SK-N-SH (cell line): ENCODE measurements around the gene BCR. TPM values are rescaled to one million over a fixed set of nuclear protein-coding genes. Genes with fewer than 3 reads are reported as not detected.

ENCODE experiments used
- CTCF ChIA-PET: fragments of 300-600, 350-600 bp; formaldehyde crosslinking; extraction: SDS; loops from one replicate; lab custom pipeline; 2021; lab: Yijun Ruan, JAX
- POLR2A ChIA-PET: fragments of 350-600 bp; sonication (Branson Sonifier 250); formaldehyde crosslinking; extraction: SDS; loops from one replicate; lab custom pipeline; 2020; ENCODE audit warnings: antibody characterized with exemption, inconsistent platforms; lab: Yijun Ruan, JAX
- DNase-seq: peaks from one replicate; pipeline ENCODE4 v3.0.0; 2012
- H2AFZ ChIP-seq: fragments of 200-600 bp; sonication (generic); 2 replicates; pipeline ENCODE4 v1.8.1; 2016; ENCODE audit warnings: antibody characterized with exemption, mild to moderate bottlenecking, low read depth
- H3F3A ChIP-seq: fragments of 200-600 bp; sonication (generic); replicated peaks from 2 replicates; pipeline ENCODE3; 2016; ENCODE audit warnings: antibody characterized with exemption, mild to moderate bottlenecking; ENCODE audit not compliant: insufficient read depth
- H3K27ac ChIP-seq, 2 experiments: fragments of 200-500 bp in 1 of 2; fragments of 200-600 bp in 1 of 2; sonication (Bioruptor generic) in 1 of 2; sonication (generic), shearing (Covaris generic) in 1 of 2; 2 replicates each; pipeline versions ENCODE4 v1.5.1 to v1.6.1; 2014 to 2016; ENCODE audit warnings: low read depth in 2 of 2, inconsistent platforms in 1 of 2, low read length in 1 of 2, mild to moderate bottlenecking in 1 of 2, mixed read lengths in 1 of 2
- H3K27me3 ChIP-seq: fragments of 200-600 bp; sonication (generic), shearing (Covaris generic); 2 replicates; pipeline ENCODE4 v1.6.1; 2016; ENCODE audit warnings: mixed run types; ENCODE audit not compliant: insufficient read depth
- H3K36me3 ChIP-seq, 2 experiments: fragments of 200-500 bp in 1 of 2; fragments of 200-600 bp in 1 of 2; sonication (Bioruptor generic) in 1 of 2; sonication (generic) in 1 of 2; replicated peaks in 1 of 2; 2 replicates each; pipeline versions ENCODE3 to v1.5.1; 2014 to 2016; ENCODE audit warnings: low read length in 1 of 2, mild to moderate bottlenecking in 1 of 2; ENCODE audit not compliant: insufficient read depth in 2 of 2, control insufficient read depth in 1 of 2
- H3K4me1 ChIP-seq, 2 experiments: fragments of 200-500 bp in 1 of 2; fragments of 200-600 bp in 1 of 2; sonication (Bioruptor generic) in 1 of 2; sonication (generic), shearing (Covaris generic) in 1 of 2; 2 replicates each; pipeline versions ENCODE4 v1.5.1 to v1.6.1; 2014 to 2016; ENCODE audit warnings: low read depth in 1 of 2, low read length in 1 of 2, mixed run types in 1 of 2; ENCODE audit not compliant: insufficient read depth in 2 of 2, control insufficient read depth in 1 of 2
- H3K4me2 ChIP-seq: fragments of 200-600 bp; sonication (generic), shearing (Covaris generic); 2 replicates; pipeline ENCODE4 v1.6.1; 2017; ENCODE audit warnings: mixed run types
- H3K4me3 ChIP-seq, 2 experiments: fragments of 200-500 bp in 1 of 2; fragments of 200-600 bp in 1 of 2; sonication (Bioruptor generic) in 1 of 2; sonication (generic), shearing (Covaris generic) in 1 of 2; 2 replicates each; pipeline versions ENCODE4 v1.5.1 to v1.8.1; 2014 to 2016; ENCODE audit warnings: low read depth in 2 of 2, inconsistent platforms in 1 of 2, low read length in 1 of 2, mild to moderate bottlenecking in 1 of 2, mixed read lengths in 1 of 2, moderate library complexity in 1 of 2
- H3K79me2 ChIP-seq: fragments of 200-600 bp; sonication (generic); 2 replicates; pipeline ENCODE4 v1.8.1; 2017; ENCODE audit warnings: mild to moderate bottlenecking; ENCODE audit not compliant: insufficient read depth
- H3K9ac ChIP-seq: fragments of 200-600 bp; sonication (generic); 2 replicates; pipeline ENCODE4 v1.6.1; 2017; ENCODE audit warnings: mixed run types
- H3K9me2 ChIP-seq: fragments of 200-600 bp; sonication (generic); 2 replicates; pipeline ENCODE4 v1.6.1; 2017; ENCODE audit warnings: mixed run types
- H3K9me3 ChIP-seq: fragments of 200-600 bp; sonication (generic); 2 replicates; pipeline ENCODE4 v1.6.1; 2017; ENCODE audit warnings: mixed run types, mild to moderate bottlenecking, moderate library complexity
- H4K20me1 ChIP-seq: fragments of 200-600 bp; sonication (generic); 2 replicates; pipeline ENCODE4 v1.6.1; 2017; ENCODE audit warnings: mild to moderate bottlenecking, mixed run types; ENCODE audit not compliant: insufficient read depth
- FOXJ3 ChIP-seq: sonication (generic); formaldehyde crosslinking; IDR thresholded peaks from 2 replicates; pipeline ENCODE4 v1.5.1; 2020; ENCODE audit warnings: mild to moderate bottlenecking, missing genetic modification reagents
- MEF2A ChIP-seq: IDR thresholded peaks from 2 replicates; pipeline ENCODE4 v1.4.0; 2012; ENCODE audit warnings: low read depth, borderline replicate concordance
- NFIC ChIP-seq: IDR thresholded peaks from 2 replicates; pipeline ENCODE4 v1.4.0; 2012; ENCODE audit warnings: borderline replicate concordance
- RCOR1 ChIP-seq: fragments of 150-350 bp; IDR thresholded peaks from 2 replicates; pipeline ENCODE4 v1.6.1; 2017; ENCODE audit warnings: antibody characterized with exemption, low read length
- RXRA ChIP-seq: IDR thresholded peaks from 2 replicates; pipeline ENCODE4 v1.4.0; 2012; ENCODE audit warnings: low read depth, mild to moderate bottlenecking, borderline replicate concordance
- SMC3 ChIP-seq: IDR thresholded peaks from 2 replicates; pipeline ENCODE4 v1.6.1; 2012; ENCODE audit warnings: low read depth, low read length, improper control_type of control experiment
- TCF12 ChIP-seq: IDR thresholded peaks from 2 replicates; pipeline ENCODE4 v1.4.0; 2012
- TEAD4 ChIP-seq: IDR thresholded peaks from 2 replicates; pipeline ENCODE4 v1.4.0; 2012; ENCODE audit warnings: mild to moderate bottlenecking, borderline replicate concordance; ENCODE audit not compliant: insufficient read depth
- WGBS: methylation state at CpG from one replicate; pipeline ENCODE4 v1.1.6; 2017; ENCODE audit warnings: low lambda C conversion rate; 5-methylcytosine and 5-hydroxymethylcytosine counted together
- polyA plus RNA-seq, 3 experiments: library from polyadenylated mRNA; depleted of rRNA; stranded (reverse); fragments of >200 nt; gene quantifications; 2 replicates each; pipeline ENCODE4 v1.2.3, GENCODE V29; 2012
- TF ChIP-seq, protein P1 (sequence below): fragments of 150-350 bp; IDR thresholded peaks from 2 replicates; pipeline ENCODE4 v1.6.1; 2016; ENCODE audit warnings: mild to moderate bottlenecking, low read depth, low read length
- TF ChIP-seq, protein P2 (sequence below): IDR thresholded peaks from 2 replicates; pipeline ENCODE4 v1.4.0; 2012; ENCODE audit warnings: low read depth
- TF ChIP-seq, protein P3 (sequence below): IDR thresholded peaks from 2 replicates; pipeline ENCODE4; 2012
- TF ChIP-seq, protein P4 (sequence below): IDR thresholded peaks from 2 replicates; pipeline ENCODE4 v1.4.0; 2012; ENCODE audit warnings: low read depth, borderline replicate concordance

The BCR gene
- polyA plus RNA-seq, 1 of the 3 experiments (the other 2 are of a cell fraction): 50.9 TPM

DNA sequence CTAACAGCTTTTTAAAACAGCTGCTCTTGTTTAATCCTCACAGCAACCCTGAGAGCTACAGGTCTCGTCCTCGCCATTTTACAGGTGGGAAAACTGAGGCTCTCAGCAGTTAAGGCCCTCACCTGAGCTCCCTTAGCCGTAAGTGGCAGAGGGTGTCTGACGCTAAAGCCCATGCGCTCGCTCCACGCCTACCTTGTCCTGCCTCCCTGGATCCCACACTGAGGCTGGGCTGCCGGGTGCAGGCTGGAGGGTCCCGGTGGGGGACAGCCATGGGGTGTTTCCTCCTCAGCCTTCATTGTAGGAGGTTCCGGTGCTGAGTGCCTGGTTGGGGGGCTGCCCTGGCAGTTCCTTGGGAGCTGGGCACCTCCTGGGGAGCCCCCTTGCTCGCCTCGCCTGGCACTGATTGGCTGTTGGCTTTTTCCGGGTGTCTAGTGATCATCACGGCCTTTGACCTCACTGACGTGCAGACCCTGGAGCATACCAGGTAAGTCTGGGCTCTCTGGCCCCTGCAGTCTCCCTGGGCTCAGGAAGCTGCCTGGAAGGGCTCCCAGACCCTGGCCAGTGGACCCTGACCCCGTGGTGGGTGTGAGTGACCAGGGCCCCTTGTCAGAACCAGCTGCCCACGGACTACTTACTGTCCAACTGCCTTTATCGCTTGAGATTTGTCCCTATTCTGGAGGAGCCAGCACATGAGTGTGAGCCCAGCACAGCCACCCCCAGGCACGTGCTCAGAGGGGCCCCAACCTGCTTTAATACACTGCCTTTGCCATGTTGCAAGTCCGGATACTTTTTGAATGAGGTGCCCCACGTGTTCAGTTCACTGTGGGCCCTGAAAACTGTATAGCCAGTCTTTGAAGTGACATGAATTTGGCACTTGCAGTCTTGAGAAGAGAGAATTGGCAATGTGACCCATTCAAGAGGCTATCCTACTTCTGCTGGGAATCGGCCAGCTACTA, 22.5 kb upstream of the BCR start:
- H3K4me1 ChIP-seq: no peaks in the 10 kb centered on the region; a peak in 1 of 4 replicates
- CTCF ChIA-PET: interaction anchor here (1.1 to 2.7 kb wide), 8 partner anchors 10 to 198 kb away, joined by 3 to 13 read pairs (median 5); partner anchors contain the start of gene RAB36
- no peak overlapping the region for H3K9ac ChIP-seq
- H3K9me2 ChIP-seq: no peaks in the 10 kb centered on the region
- H3F3A ChIP-seq: no peaks in the 10 kb centered on the region
- H3K36me3 ChIP-seq: peaks cover 0 to 3% of the 10 kb centered on the region in 2 experiments
- H3K27ac ChIP-seq: no peak overlapping the region
- TF ChIP-seq, protein P1, sequence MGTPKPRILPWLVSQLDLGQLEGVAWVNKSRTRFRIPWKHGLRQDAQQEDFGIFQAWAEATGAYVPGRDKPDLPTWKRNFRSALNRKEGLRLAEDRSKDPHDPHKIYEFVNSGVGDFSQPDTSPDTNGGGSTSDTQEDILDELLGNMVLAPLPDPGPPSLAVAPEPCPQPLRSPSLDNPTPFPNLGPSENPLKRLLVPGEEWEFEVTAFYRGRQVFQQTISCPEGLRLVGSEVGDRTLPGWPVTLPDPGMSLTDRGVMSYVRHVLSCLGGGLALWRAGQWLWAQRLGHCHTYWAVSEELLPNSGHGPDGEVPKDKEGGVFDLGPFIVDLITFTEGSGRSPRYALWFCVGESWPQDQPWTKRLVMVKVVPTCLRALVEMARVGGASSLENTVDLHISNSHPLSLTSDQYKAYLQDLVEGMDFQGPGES: no peak
- TF ChIP-seq RCOR1 (no peak), NFIC (no peak), MEF2A (no peak), SMC3 (no peak), TEAD4 (no peak), TCF12 (no peak), RXRA (no peak), FOXJ3 (no peak)
- TF ChIP-seq, protein P2, sequence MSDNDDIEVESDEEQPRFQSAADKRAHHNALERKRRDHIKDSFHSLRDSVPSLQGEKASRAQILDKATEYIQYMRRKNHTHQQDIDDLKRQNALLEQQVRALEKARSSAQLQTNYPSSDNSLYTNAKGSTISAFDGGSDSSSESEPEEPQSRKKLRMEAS: no peak
- TF ChIP-seq, protein P3, sequence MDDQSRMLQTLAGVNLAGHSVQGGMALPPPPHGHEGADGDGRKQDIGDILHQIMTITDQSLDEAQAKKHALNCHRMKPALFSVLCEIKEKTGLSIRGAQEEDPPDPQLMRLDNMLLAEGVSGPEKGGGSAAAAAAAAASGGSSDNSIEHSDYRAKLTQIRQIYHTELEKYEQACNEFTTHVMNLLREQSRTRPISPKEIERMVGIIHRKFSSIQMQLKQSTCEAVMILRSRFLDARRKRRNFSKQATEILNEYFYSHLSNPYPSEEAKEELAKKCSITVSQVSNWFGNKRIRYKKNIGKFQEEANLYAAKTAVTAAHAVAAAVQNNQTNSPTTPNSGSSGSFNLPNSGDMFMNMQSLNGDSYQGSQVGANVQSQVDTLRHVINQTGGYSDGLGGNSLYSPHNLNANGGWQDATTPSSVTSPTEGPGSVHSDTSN: no peak
- TF ChIP-seq, protein P4, sequence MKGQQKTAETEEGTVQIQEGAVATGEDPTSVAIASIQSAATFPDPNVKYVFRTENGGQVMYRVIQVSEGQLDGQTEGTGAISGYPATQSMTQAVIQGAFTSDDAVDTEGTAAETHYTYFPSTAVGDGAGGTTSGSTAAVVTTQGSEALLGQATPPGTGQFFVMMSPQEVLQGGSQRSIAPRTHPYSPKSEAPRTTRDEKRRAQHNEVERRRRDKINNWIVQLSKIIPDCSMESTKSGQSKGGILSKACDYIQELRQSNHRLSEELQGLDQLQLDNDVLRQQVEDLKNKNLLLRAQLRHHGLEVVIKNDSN: no peak
- TF ChIP-seq, all 33 proteins: peak for 0
- no peak overlapping the region for H3K4me2 ChIP-seq
- no peaks in the 10 kb centered on the region for H3K79me2 ChIP-seq
- no peaks in the 10 kb centered on the region for H3K27me3 ChIP-seq
- H4K20me1 ChIP-seq: no peaks in the 10 kb centered on the region
- no peak overlapping the region for H2AFZ ChIP-seq
- H3K9me3 ChIP-seq: no peaks in the 10 kb centered on the region
- 96% methylated on average over 11 of the region's 22 CpGs for WGBS
- no peak for DNase-seq
- no peak overlapping the region for H3K4me3 ChIP-seq
- POLR2A ChIA-PET: no interaction called here
